ENCODE data around the gene PUSL1. TPM values are rescaled to one million over a fixed set of nuclear protein-coding genes. Genes with fewer than 3 reads are reported as not detected.
A peak's percentile ranks its signal among the peaks of the same experiment; 100 is the strongest.

PUSL1 gene
- total and polyA plus RNA-seq, 2 of the 13 experiments (the other 11 are each of a cell fraction or from before 2014, with no cell fraction given), result 8.3 to 22.2 TPM

GRCh38 chr1:1305300-1306069 lies 2.9 kb upstream of the PUSL1 start (continued):
- TF ChIP-seq FOSL1 (CRISPR knock-in tag; IDR thresholded peaks at IDR 0.05; ENCODE audit: borderline replicate concordance), result peak; percentile 67; the same call in 1 of the 2 replicates
- peak; percentile 66 for TF ChIP-seq CTCF (CRISPR knock-in tag; IDR thresholded peaks at IDR 0.05)
- TF ChIP-seq NAIF1 (CRISPR knock-in tag; IDR thresholded peaks at IDR 0.05; ENCODE audit: borderline replicate concordance), result no peak
- peak; percentile 63 for TF ChIP-seq ZFP91 (CRISPR knock-in tag; IDR thresholded peaks at IDR 0.05; ENCODE audit: borderline replicate concordance)
- TF ChIP-seq SIN3A (IDR thresholded peaks at IDR 0.05; ENCODE audit: borderline replicate concordance, low read depth, low read length), result peak; percentile 71; the same call in 1 of the 2 replicates
- TF ChIP-seq SP1 (IDR thresholded peaks at IDR 0.05), result no peak
- 0 out of 2 replicates have a peak, but pooled peaks have one; percentile 33 for TF ChIP-seq SP1 (CRISPR knock-in tag; IDR thresholded peaks at IDR 0.05)
- TF ChIP-seq RBM22 (optimal IDR thresholded peaks at IDR 0.05; ENCODE audit: low read length), result no peak
- no peak for TF ChIP-seq NONO (IDR thresholded peaks at IDR 0.05)
- peak; percentile 57; the same call in 1 of the 2 replicates for TF ChIP-seq NONO (CRISPR knock-in tag; conservative IDR thresholded peaks at IDR 0.05)
- TF ChIP-seq MATR3 (CRISPR knock-in tag; IDR thresholded peaks at IDR 0.05), result no peak
- TF ChIP-seq PLSCR1 (CRISPR knock-in tag; IDR thresholded peaks at IDR 0.05; ENCODE audit: borderline replicate concordance), result 0 out of 2 replicates have a peak, but pooled peaks have one; percentile 66
- TF ChIP-seq BRD4 (CRISPR knock-in tag; IDR thresholded peaks at IDR 0.05), result peak; percentile 23; the same call in 1 of the 2 replicates
- peak; percentile 46; the same call in 1 of the 2 replicates for TF ChIP-seq ZNF572 (CRISPR knock-in tag; IDR thresholded peaks at IDR 0.05)
- TF ChIP-seq MTF2 (CRISPR knock-in tag; IDR thresholded peaks at IDR 0.05; ENCODE audit: borderline replicate concordance), result no peak
- TF ChIP-seq JUN (CRISPR knock-in tag; IDR thresholded peaks at IDR 0.05), result no peak
- 0 out of 2 replicates have a peak, but pooled peaks have one; percentile 27 for TF ChIP-seq HNF1B (CRISPR knock-in tag; IDR thresholded peaks at IDR 0.05)
- peak; percentile 11; the same call in 1 of the 2 replicates for TF ChIP-seq HOXA3 (CRISPR knock-in tag; IDR thresholded peaks at IDR 0.05)
- TF ChIP-seq RFXAP (CRISPR knock-in tag; IDR thresholded peaks at IDR 0.05; ENCODE audit: borderline replicate concordance), result 0 out of 2 replicates have a peak, but pooled peaks have one; percentile 2
- 0 out of 2 replicates have a peak, but pooled peaks have one; percentile 17 for TF ChIP-seq KDM5B (CRISPR knock-in tag; IDR thresholded peaks at IDR 0.05; ENCODE audit: borderline replicate concordance)
- TF ChIP-seq HOXA9 (CRISPR knock-in tag; IDR thresholded peaks at IDR 0.05; ENCODE audit: borderline replicate concordance), result 0 out of 2 replicates have a peak, but pooled peaks have one; percentile 26

All from HepG2 (cell line).